ENCODE measurements around the gene BLZF1.
"Not testable (repeated sequence)": the region's sequence is repeated elsewhere in the genome, so short reads cannot be mapped to it uniquely, and the experiment has no call there.

The BLZF1 gene

GRCh38 chr1:169367686-169368405 is at the start of gene BLZF1, which contains the start of gene NME7:
BLZF1 (plus strand) TSS chr1:169368195; CDS start chr1:169369523, 1,328 bp downstream.
NME7 (minus strand) TSS chr1:169367797; CDS start chr1:169367710, 87 bp downstream.
- peak within 1 kb of the TSS; percentile 36 for H3K4me3 Mint-ChIP-seq
- peak; percentile 100 for ATAC-seq
- no peak within 1 kb of the TSS for H3K27ac Mint-ChIP-seq

GRCh38 chr1:169318536-169319244 is 49.3 kb upstream of the BLZF1 start:
- peaks cover 12% of the 10 kb centered on the region for H3K36me3 Mint-ChIP-seq
- no peak overlapping the region for H3K27ac Mint-ChIP-seq
- H3K4me3 Mint-ChIP-seq = no peak overlapping the region
- H3K4me1 Mint-ChIP-seq = no peaks in the 10 kb centered on the region
- H3K9me3 Mint-ChIP-seq = no peaks in the 10 kb centered on the region
- no peaks in the 10 kb centered on the region for H3K27me3 Mint-ChIP-seq
- ATAC-seq = no peak

More at GRCh38 chr1:169367686-169368405, at the start of gene BLZF1, which contains the start of gene NME7:
- Mint-ChIP-seq H3K36me3 (peaks cover 9% of the 10 kb centered on the region), H3K9me3 (peaks cover 4% of the 10 kb centered on the region), H3K4me1 (peaks cover 16% of the 10 kb centered on the region), H3K27me3 (no peaks in the 10 kb centered on the region)

GRCh38 chr1:169321539-169321938 is 46.5 kb upstream of the BLZF1 start:
- Mint-ChIP-seq H3K9me3 (no peaks in the 10 kb centered on the region), H3K4me1 (no peaks in the 10 kb centered on the region), H3K27ac (no peak overlapping the region), H3K36me3 (peaks cover 15% of the 10 kb centered on the region), H3K27me3 (no peaks in the 10 kb centered on the region), H3K4me3 (no peak overlapping the region)
- no peak for ATAC-seq

- Mint-ChIP-seq H3K4me1 (peaks cover 6% of the 10 kb centered on the region), H3K36me3 (peaks cover 12% of the 10 kb centered on the region), H3K27ac (no peak overlapping the region), H3K4me3 (no peak overlapping the region), H3K9me3 (no peaks in the 10 kb centered on the region), H3K27me3 (no peaks in the 10 kb centered on the region)
- ATAC-seq = no peak
Observed at GRCh38 chr1:169322138-169322537, 45.9 kb upstream of the BLZF1 start.

- H3K9me3 Mint-ChIP-seq = peaks cover 8% of the 10 kb centered on the region
- no peaks in the 10 kb centered on the region for H3K27me3 Mint-ChIP-seq
- ATAC-seq = no peak
- H3K27ac Mint-ChIP-seq = no peak overlapping the region
- no peak overlapping the region for H3K4me3 Mint-ChIP-seq
- peaks cover 23% of the 10 kb centered on the region for H3K36me3 Mint-ChIP-seq
- peaks cover 6% of the 10 kb centered on the region for H3K4me1 Mint-ChIP-seq
Observed at GRCh38 chr1:169325117-169325516, 42.9 kb upstream of the BLZF1 start.

GRCh38 chr1:169326261-169326955 is 41.6 kb upstream of the BLZF1 start:
- no peak overlapping the region for H3K27ac Mint-ChIP-seq
- no peak for ATAC-seq
- H3K9me3 Mint-ChIP-seq = peaks cover 8% of the 10 kb centered on the region
- H3K4me3 Mint-ChIP-seq = no peak overlapping the region
- no peaks in the 10 kb centered on the region for H3K27me3 Mint-ChIP-seq
- peaks cover 6% of the 10 kb centered on the region for H3K4me1 Mint-ChIP-seq
- peaks cover 29% of the 10 kb centered on the region for H3K36me3 Mint-ChIP-seq

GRCh38 chr1:169326956-169327268 is 41.1 kb upstream of the BLZF1 start:
- peaks cover 6% of the 10 kb centered on the region for H3K4me1 Mint-ChIP-seq
- ATAC-seq = peak; percentile 74
- peaks cover 8% of the 10 kb centered on the region for H3K9me3 Mint-ChIP-seq
- H3K36me3 Mint-ChIP-seq = peaks cover 29% of the 10 kb centered on the region
- H3K27ac Mint-ChIP-seq = no peak overlapping the region
- H3K4me3 Mint-ChIP-seq = no peak overlapping the region
- H3K27me3 Mint-ChIP-seq = no peaks in the 10 kb centered on the region

- no peak overlapping the region for H3K4me3 Mint-ChIP-seq
- H3K36me3 Mint-ChIP-seq = peaks cover 32% of the 10 kb centered on the region
- no peak overlapping the region for H3K27ac Mint-ChIP-seq
- H3K9me3 Mint-ChIP-seq = peaks cover 12% of the 10 kb centered on the region
- ATAC-seq = no peak
- no peaks in the 10 kb centered on the region for H3K27me3 Mint-ChIP-seq
- H3K4me1 Mint-ChIP-seq = peaks cover 14% of the 10 kb centered on the region
Observed at GRCh38 chr1:169327875-169328274, 40.1 kb upstream of the BLZF1 start.

GRCh38 chr1:169329383-169329782 is 38.6 kb upstream of the BLZF1 start:
- no peaks in the 10 kb centered on the region for H3K27me3 Mint-ChIP-seq
- H3K4me3 Mint-ChIP-seq = no peak overlapping the region
- H3K36me3 Mint-ChIP-seq = peaks cover 30% of the 10 kb centered on the region
- no peak for ATAC-seq
- H3K4me1 Mint-ChIP-seq = peaks cover 27% of the 10 kb centered on the region
- H3K27ac Mint-ChIP-seq = no peak overlapping the region
- H3K9me3 Mint-ChIP-seq = peaks cover 12% of the 10 kb centered on the region

GRCh38 chr1:169330927-169331326 is 37.1 kb upstream of the BLZF1 start:
- Mint-ChIP-seq H3K27ac (no peak overlapping the region), H3K9me3 (peaks cover 16% of the 10 kb centered on the region), H3K27me3 (no peaks in the 10 kb centered on the region), H3K4me1 (peaks cover 27% of the 10 kb centered on the region), H3K36me3 (peaks cover 41% of the 10 kb centered on the region), H3K4me3 (no peak overlapping the region)
- no peak for ATAC-seq

GRCh38 chr1:169334727-169335126 is 33.3 kb upstream of the BLZF1 start:
- H3K27ac Mint-ChIP-seq, H3K27me3 Mint-ChIP-seq, H3K4me3 Mint-ChIP-seq, ATAC-seq: not testable (repeated sequence)
- peaks cover 25% of the 10 kb centered on the region for H3K4me1 Mint-ChIP-seq
- H3K9me3 Mint-ChIP-seq = peaks cover 12% of the 10 kb centered on the region
- peaks cover 47% of the 10 kb centered on the region for H3K36me3 Mint-ChIP-seq

GRCh38 chr1:169336947-169337715 is 30.9 kb upstream of the BLZF1 start:
- ATAC-seq, H3K27ac Mint-ChIP-seq, H3K4me3 Mint-ChIP-seq, H3K27me3 Mint-ChIP-seq: not testable (repeated sequence)
- Mint-ChIP-seq H3K4me1 (peaks cover 39% of the 10 kb centered on the region), H3K36me3 (peaks cover 52% of the 10 kb centered on the region), H3K9me3 (peaks cover 22% of the 10 kb centered on the region)

GRCh38 chr1:169338617-169339016 is 29.4 kb upstream of the BLZF1 start:
- Mint-ChIP-seq H3K4me3 (no peak overlapping the region), H3K27me3 (no peaks in the 10 kb centered on the region), H3K9me3 (peaks cover 19% of the 10 kb centered on the region), H3K36me3 (peaks cover 48% of the 10 kb centered on the region), H3K4me1 (peaks cover 26% of the 10 kb centered on the region), H3K27ac (no peak overlapping the region)
- ATAC-seq = no peak

GRCh38 chr1:169339773-169340172 is 28.2 kb upstream of the BLZF1 start:
- no peak overlapping the region for H3K27ac Mint-ChIP-seq
- H3K27me3 Mint-ChIP-seq = no peaks in the 10 kb centered on the region
- H3K9me3 Mint-ChIP-seq = peaks cover 18% of the 10 kb centered on the region
- no peak overlapping the region for H3K4me3 Mint-ChIP-seq
- ATAC-seq = no peak
- H3K36me3 Mint-ChIP-seq = peaks cover 39% of the 10 kb centered on the region
- H3K4me1 Mint-ChIP-seq = peaks cover 19% of the 10 kb centered on the region

GRCh38 chr1:169340882-169341281 is 27.1 kb upstream of the BLZF1 start:
- peaks cover 36% of the 10 kb centered on the region for H3K36me3 Mint-ChIP-seq
- H3K27ac Mint-ChIP-seq = no peak overlapping the region
- H3K9me3 Mint-ChIP-seq = peaks cover 14% of the 10 kb centered on the region
- H3K27me3 Mint-ChIP-seq = no peaks in the 10 kb centered on the region
- peaks cover 19% of the 10 kb centered on the region for H3K4me1 Mint-ChIP-seq
- ATAC-seq = no peak
- no peak overlapping the region for H3K4me3 Mint-ChIP-seq
